Psoas muscle (tissue), 8 donors: ENCODE results near the gene TP53RK. TPM values are rescaled to one million over a fixed set of nuclear protein-coding genes. Genes with fewer than 3 reads are reported as not detected.

Experiments
- ATAC-seq, 4 donors: fragments of 200-7000 bp; cut with Tn5 transposase; one replicate each; pipeline ENCODE4 v1.9.1; 2020; ENCODE audit warnings: moderate library complexity in 3 of 4, mild to moderate bottlenecking in 2 of 4
- DNase-seq, 2 donors: peaks; one replicate each; pipeline ENCODE4 v3.0.0-alpha.2; 2020
- H3K27ac ChIP-seq: fragments of 200-600 bp; one replicate; pipeline ENCODE4 v1.8.0; 2022
- H3K27me3 ChIP-seq, 3 donors: fragments of 200-600 bp in 1 of 3; one replicate each; pipeline versions ENCODE4 v1.6.1 to v1.8.0; 2013 to 2022; ENCODE audit warnings: low read length in 2 of 3, mild to moderate bottlenecking in 2 of 3, moderate library complexity in 1 of 3; ENCODE audit not compliant: insufficient read depth in 3 of 3
- H3K36me3 ChIP-seq, 2 donors: fragments of 200-600 bp in 1 of 2; one replicate each; pipeline versions ENCODE4 v1.6.1 to v1.8.0; 2013 to 2022; ENCODE audit warnings: low read depth in 1 of 2, mild to moderate bottlenecking in 1 of 2, moderate library complexity in 1 of 2; ENCODE audit not compliant: insufficient read depth in 1 of 2
- H3K4me1 ChIP-seq: fragments of 200-600 bp; one replicate; pipeline ENCODE4 v1.8.0; 2022
- H3K4me3 ChIP-seq: fragments of 200-600 bp; one replicate; pipeline ENCODE4 v1.8.0; 2022; ENCODE audit warnings: mild to moderate bottlenecking
- H3K9me3 ChIP-seq: fragments of 200-600 bp; one replicate; pipeline ENCODE4 v1.8.0; 2022
- CTCF ChIP-seq: fragments of 200-600 bp; IDR thresholded peaks from one replicate; pipeline ENCODE4 v1.8.0; 2022; ENCODE audit warnings: antibody characterized with exemption
- WGBS, 3 donors: extraction: QIAGEN DNeasy Blood & Tissue Kit; methylation state at CpG; one replicate each; pipeline versions ENCODE4 v1.1.6 to v1.1.7; 2013; 5-methylcytosine and 5-hydroxymethylcytosine counted together
- intact Hi-C, 2 donors: fragments of 100-400 bp; cut with DNase I; formaldehyde crosslinking; loops; one replicate each; pipeline versions ENCODE4 v1.11.0 to v1.14.2; 2022
- polyA plus RNA-seq, 3 donors: library from polyadenylated mRNA; stranded (reverse); fragments of 200-250 nt; gene quantifications; one replicate each; pipeline ENCODE4 v1.2.3, GENCODE V29; 2013
- total RNA-seq, 4 donors: library from RNA; stranded (reverse); fragmentation: NEBNext Ultra II Directional in 2 of 4; extraction: Animal tissue kit (Norgen Biotek cat#: 25700) in 2 of 4; gene quantifications; one replicate each; pipeline versions ENCODE4 v1.2.1 to v1.2.4, GENCODE V29; 2021 to 2023
- donor health status: healthy with polysubstance abuse.
- donor health status: DM: no; HTN: no; CAD: no; lungs with moderate emphysema.
- donor health status: Bipolar disorder and iron deficiency.
- donor health status: healthy.
- donor health status: DM: yes; HTN: yes; CAD: no.
- donor health status: DM: no; HTN: no; CAD: no.
- donor health status: DM: no; HTN: no; CAD: no.
- donor health status: DM: yes; HTN: yes; CAD: no.

Gene TP53RK
- total and polyA plus RNA-seq, 7 donors, result 5.8 to 12.9 (median 9.3) TPM

- no peak for DNase-seq
- Histone ChIP-seq H3K4me3 (no peak overlapping the region), H3K9me3 (no peaks in the 10 kb centered on the region), H3K27me3 (no peaks in the 10 kb centered on the region), H3K36me3 (no peaks in the 10 kb centered on the region), H3K27ac (no peak overlapping the region), H3K4me1 (no peaks in the 10 kb centered on the region)
- ATAC-seq, result no peak
- intact Hi-C loops, result no loop called here
- WGBS, 3 donors, result 71 to 83% (median 80%) methylated on average over 11 of the region's 11 CpGs
- TF ChIP-seq CTCF, result no peak
Measured at GRCh38 chr20:46673394-46674252, 15.6 kb downstream of the TP53RK start.

GRCh38 chr20:46672543-46673148 lies 16.6 kb downstream of the TP53RK start:
- WGBS, 3 donors, result 74 to 83% (median 78%) methylated on average over 5 of the region's 5 CpGs
- H3K36me3 ChIP-seq, result no peaks in the 10 kb centered on the region
- no peak overlapping the region for H3K27ac ChIP-seq
- no peak overlapping the region for H3K4me3 ChIP-seq
- intact Hi-C loops, result no loop called here
- H3K4me1 ChIP-seq, result no peaks in the 10 kb centered on the region
- no peaks in the 10 kb centered on the region for H3K9me3 ChIP-seq
- DNase-seq (no peak), ATAC-seq (no peak)
- TF ChIP-seq CTCF, result no peak
- no peaks in the 10 kb centered on the region for H3K27me3 ChIP-seq

- Histone ChIP-seq H3K27ac (no peak overlapping the region), H3K9me3 (no peaks in the 10 kb centered on the region), H3K4me1 (no peaks in the 10 kb centered on the region), H3K27me3 (no peaks in the 10 kb centered on the region), H3K36me3 (no peaks in the 10 kb centered on the region), H3K4me3 (no peak overlapping the region)
- 79 to 89% (median 87%) methylated on average over 3 of the region's 3 CpGs for WGBS, 3 donors
- ATAC-seq (no peak), DNase-seq (no peak)
- no peak for TF ChIP-seq CTCF
- intact Hi-C loops, result no loop called here
Measured at GRCh38 chr20:46671866-46672542, 17.2 kb downstream of the TP53RK start.

GRCh38 chr20:46670585-46671584 lies 18.4 kb downstream of the TP53RK start:
- 76 to 80% (median 79%) methylated on average over 3 of the region's 3 CpGs for WGBS, 3 donors
- no peak for DNase-seq
- Histone ChIP-seq H3K36me3 (no peaks in the 10 kb centered on the region), H3K4me3 (no peak overlapping the region), H3K27ac (no peak overlapping the region), H3K4me1 (no peaks in the 10 kb centered on the region), H3K9me3 (no peaks in the 10 kb centered on the region), H3K27me3 (no peaks in the 10 kb centered on the region)
- intact Hi-C loops, result no loop called here
- ATAC-seq, result no peak
- TF ChIP-seq CTCF, result no peak
